ENCODE measurements around the gene PRRG3. TPM values are rescaled to one million over a fixed set of nuclear protein-coding genes. Genes with fewer than 3 reads are reported as not detected.

The PRRG3 gene
- total and polyA plus RNA-seq, 9 of the 15 experiments (the other 6 are each of a cell fraction or from before 2014, with no cell fraction given), result not detected

- TF ChIP-seq ZBTB33 (CRISPR knock-in tag; IDR thresholded peaks at IDR 0.05) (no peak), SNIP1 (IDR thresholded peaks at IDR 0.05; ENCODE audit: low read depth) (no peak), MED1 (CRISPR knock-in tag; IDR thresholded peaks at IDR 0.05; ENCODE audit: borderline replicate concordance) (no peak), ZNF79 (CRISPR knock-in tag; IDR thresholded peaks at IDR 0.05; ENCODE audit: low read depth) (no peak), ZNF431 (CRISPR knock-in tag; IDR thresholded peaks at IDR 0.05) (no peak), ZNF24 (IDR thresholded peaks at IDR 0.05) (no peak), IFI16 (CRISPR knock-in tag; IDR thresholded peaks at IDR 0.05) (no peak)
These were observed 7.6 kb downstream of the PRRG3 start (continued) for GRCh38 chrX:151702741-151703340.

- ChIA-PET POLR2A (no interaction called here), CTCF (ENCODE audit: low intra/inter-chr PET ratio) (no interaction called here)
- no TSS peak for BruUV-seq (replicated peaks)
- intact Hi-C loops (cut with micrococcal nuclease) (no loop called here), in situ Hi-C loops (cut with MboI) (no loop called here)
- DNase-seq (ENCODE audit: extremely low read depth in 1 of 4, low spot score in 3 of 4) (no peak), ATAC-seq (no peak), FAIRE-seq (no peak)
- Histone ChIP-seq H2AFZ (ENCODE audit: low read depth, low read length) (no peak overlapping the region), H3K9me1 (ENCODE audit: control insufficient read depth, insufficient read depth, low read length) (no peaks in the 10 kb centered on the region), H3K79me2 (ENCODE audit: control insufficient read depth, insufficient read depth, low read length) (no peaks in the 10 kb centered on the region), H3K27me3 (ENCODE audit: control insufficient read depth in 2 of 2, insufficient read depth in 2 of 2, low read length in 2 of 2) (peaks cover 3 to 46% of the 10 kb centered on the region in 2 experiments; a peak in 3 of 5 replicates), H3K4me2 (ENCODE audit: insufficient read depth, low read length) (no peak overlapping the region), H3K27ac (ENCODE audit: extremely low read depth, low read depth, low read length) (no peak overlapping the region), H3K4me3 (no peak overlapping the region), H3K36me3 (ENCODE audit: control insufficient read depth, insufficient read depth, low read length) (no peaks in the 10 kb centered on the region), H3K4me1 (replicated peaks in 1 of 2; ENCODE audit: control insufficient read depth in 2 of 2, insufficient read depth in 2 of 2, low read length in 2 of 2) (no peaks in the 10 kb centered on the region), H3K9ac (ENCODE audit: insufficient read depth in 1 of 2, low read depth in 2 of 2, low read length in 2 of 2) (no peak overlapping the region), H3K9me3 (replicated peaks; ENCODE audit: control insufficient read depth, insufficient read depth, low read depth, low read length) (no peaks in the 10 kb centered on the region), H4K20me1 (replicated peaks; ENCODE audit: control insufficient read depth, insufficient read depth, low read length) (no peaks in the 10 kb centered on the region)
- WGBS (ENCODE audit: insufficient coverage, low coverage, missing lambda C conversion rate), result 0% methylated on average over 6 of the region's 7 CpGs
- TF ChIP-seq SRSF3 (IDR thresholded peaks at IDR 0.05; ENCODE audit: insufficient read depth, low read length), result no peak
These were observed 8.2 kb downstream of the PRRG3 start for GRCh38 chrX:151703487-151703886.

All from K562 (cell line).